Keratinocyte (primary cell): ENCODE results near the gene CACNA1E. TPM values are rescaled to one million over a fixed set of nuclear protein-coding genes. Genes with fewer than 3 reads are reported as not detected.

Experiments
- DNase-seq: peaks from one replicate; pipeline ENCODE4 v3.0.0-alpha.2; 2011; ENCODE audit warnings: low read depth, missing footprints, low spot score
- FAIRE-seq: peaks from 2 replicates; lab custom pipeline; 2011; peaks lifted over from hg19 to GRCh38; lab: Jason Lieb, UNC
- H2AFZ ChIP-seq: 2 replicates; pipeline ENCODE4 v1.6.0; 2012; ENCODE audit warnings: low read length, control low read depth, inconsistent platforms; ENCODE audit not compliant: control insufficient read depth
- H3K27ac ChIP-seq: 2 replicates; pipeline ENCODE4 v1.5.1; 2011; ENCODE audit warnings: low read length; ENCODE audit not compliant: control insufficient read depth, insufficient read depth
- H3K27me3 ChIP-seq: 3 replicates; pipeline ENCODE4 v1.6.0; 2011; ENCODE audit warnings: low read length; ENCODE audit not compliant: control insufficient read depth, insufficient read depth; ENCODE audit errors: extremely low read depth
- H3K36me3 ChIP-seq, 2 experiments: 2 replicates in 1 of 2; 3 replicates in 1 of 2; pipeline ENCODE4 v1.5.1; 2011; ENCODE audit warnings: low read length in 2 of 2, mild to moderate bottlenecking in 1 of 2; ENCODE audit not compliant: control insufficient read depth in 2 of 2, insufficient read depth in 2 of 2; ENCODE audit errors: extremely low read depth in 1 of 2
- H3K4me1 ChIP-seq: 3 replicates; pipeline ENCODE4 v1.5.1; 2011; ENCODE audit warnings: low read length; ENCODE audit not compliant: control insufficient read depth, insufficient read depth; ENCODE audit errors: extremely low read depth
- H3K4me2 ChIP-seq: 3 replicates; pipeline ENCODE4 v1.6.0; 2011; ENCODE audit warnings: low read depth, low read length; ENCODE audit not compliant: control insufficient read depth, insufficient read depth; ENCODE audit errors: extremely low read depth
- H3K4me3 ChIP-seq, 3 experiments: fragments of 200-600 bp in 1 of 3; sonication (generic) in 1 of 3; 2 replicates in 2 of 3; 3 replicates in 1 of 3; pipeline ENCODE4 v1.5.1; 2011 to 2016; ENCODE audit warnings: low read length in 3 of 3, mild to moderate bottlenecking in 3 of 3, control low read depth in 2 of 3, inconsistent platforms in 1 of 3, low read depth in 1 of 3, mixed read lengths in 1 of 3, mixed run types in 1 of 3, moderate library complexity in 1 of 3; ENCODE audit not compliant: control insufficient read depth in 2 of 3, insufficient read depth in 2 of 3; ENCODE audit errors: extremely low read depth in 1 of 3
- H3K79me2 ChIP-seq: 2 replicates; pipeline ENCODE4 v1.6.0; 2012; ENCODE audit warnings: low read length; ENCODE audit not compliant: control insufficient read depth, insufficient read depth
- H3K9ac ChIP-seq: 3 replicates; pipeline ENCODE4 v1.6.0; 2011; ENCODE audit warnings: low read length; ENCODE audit not compliant: control insufficient read depth, insufficient read depth; ENCODE audit errors: extremely low read depth
- H3K9me1 ChIP-seq: 3 replicates; pipeline ENCODE4 v1.6.0; 2011; ENCODE audit warnings: low read length; ENCODE audit not compliant: control insufficient read depth, insufficient read depth; ENCODE audit errors: extremely low read depth
- H3K9me3 ChIP-seq: 2 replicates; pipeline ENCODE4 v1.5.1; 2012; ENCODE audit warnings: low read depth, low read length; ENCODE audit not compliant: control insufficient read depth
- H4K20me1 ChIP-seq: 3 replicates; pipeline ENCODE4 v1.6.0; 2011; ENCODE audit warnings: low read length; ENCODE audit not compliant: control insufficient read depth, insufficient read depth; ENCODE audit errors: extremely low read depth
- EZH2 ChIP-seq: IDR thresholded peaks from one replicate; pipeline ENCODE4 v1.6.1; 2012; ENCODE audit warnings: inconsistent platforms, mild to moderate bottlenecking, low read length, moderate library complexity
- dilution Hi-C: fragments of 300-500 bp; cut with MboI; formaldehyde crosslinking; loops from one replicate; pipeline ENCODE4 v1.7.0; 2020; ENCODE audit warnings: low sequenced_read_pairs; ENCODE audit not compliant: extremely low pct_ligation_motif_present
- polyA plus RNA-seq, 5 experiments: library from polyadenylated mRNA; depleted of rRNA in 3 of 5; stranded (reverse) in 3 of 5; stranded (forward) in 1 of 5; unstranded in 1 of 5; fragments of >200 nt; gene quantifications; 1 replicate in 1 of 5; 2 replicates in 3 of 5; 3 replicates in 1 of 5; pipeline versions ENCODE4 v1.2.1 to v1.2.3, GENCODE V29; 2011 to 2012; ENCODE audit warnings: missing spikeins in 2 of 5, low read depth in 1 of 5, low replicate concordance in 1 of 5
- TF ChIP-seq, protein P1 (sequence below), 3 experiments: IDR thresholded peaks in 1 of 3; conservative IDR thresholded peaks in 1 of 3; optimal IDR thresholded peaks in 1 of 3; 2 replicates in 2 of 3; 3 replicates in 1 of 3; pipeline versions ENCODE3 to v1.5.1; 2011; ENCODE audit warnings: low read length in 3 of 3, mild to moderate bottlenecking in 3 of 3, moderate library complexity in 2 of 3, control low read depth in 1 of 3, inconsistent platforms in 1 of 3; ENCODE audit not compliant: insufficient read depth in 2 of 3; ENCODE audit errors: extremely low read depth in 1 of 3

The CACNA1E gene
- polyA plus RNA-seq, 1 donor (not counting 4 experiments of a cell fraction or from before 2014, with no cell fraction given), result not detected

- no peak overlapping the region for H3K4me2 ChIP-seq
- no peaks in the 10 kb centered on the region for H3K36me3 ChIP-seq
- no peaks in the 10 kb centered on the region for H3K9me1 ChIP-seq
- no peak overlapping the region for H3K4me3 ChIP-seq
- H3K79me2 ChIP-seq, result no peaks in the 10 kb centered on the region
- no peaks in the 10 kb centered on the region for H3K9me3 ChIP-seq
- no peaks in the 10 kb centered on the region for H3K27me3 ChIP-seq
- no peak for DNase-seq
- no peak overlapping the region for H3K9ac ChIP-seq
- H3K4me1 ChIP-seq, result peaks cover 1% of the 10 kb centered on the region
- dilution Hi-C loops, result no loop called here
- no peak for FAIRE-seq
- H2AFZ ChIP-seq, result no peak overlapping the region
- TF ChIP-seq EZH2, result no peak
- TF ChIP-seq, protein P1, sequence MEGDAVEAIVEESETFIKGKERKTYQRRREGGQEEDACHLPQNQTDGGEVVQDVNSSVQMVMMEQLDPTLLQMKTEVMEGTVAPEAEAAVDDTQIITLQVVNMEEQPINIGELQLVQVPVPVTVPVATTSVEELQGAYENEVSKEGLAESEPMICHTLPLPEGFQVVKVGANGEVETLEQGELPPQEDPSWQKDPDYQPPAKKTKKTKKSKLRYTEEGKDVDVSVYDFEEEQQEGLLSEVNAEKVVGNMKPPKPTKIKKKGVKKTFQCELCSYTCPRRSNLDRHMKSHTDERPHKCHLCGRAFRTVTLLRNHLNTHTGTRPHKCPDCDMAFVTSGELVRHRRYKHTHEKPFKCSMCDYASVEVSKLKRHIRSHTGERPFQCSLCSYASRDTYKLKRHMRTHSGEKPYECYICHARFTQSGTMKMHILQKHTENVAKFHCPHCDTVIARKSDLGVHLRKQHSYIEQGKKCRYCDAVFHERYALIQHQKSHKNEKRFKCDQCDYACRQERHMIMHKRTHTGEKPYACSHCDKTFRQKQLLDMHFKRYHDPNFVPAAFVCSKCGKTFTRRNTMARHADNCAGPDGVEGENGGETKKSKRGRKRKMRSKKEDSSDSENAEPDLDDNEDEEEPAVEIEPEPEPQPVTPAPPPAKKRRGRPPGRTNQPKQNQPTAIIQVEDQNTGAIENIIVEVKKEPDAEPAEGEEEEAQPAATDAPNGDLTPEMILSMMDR (optimal IDR thresholded peaks at IDR 0.05 in 1 of 3, IDR thresholded peaks at IDR 0.05 in 1 of 3, conservative IDR thresholded peaks at IDR 0.05 in 1 of 3; ENCODE audit: extremely low read depth in 1 of 3, insufficient read depth in 2 of 3, low read length in 3 of 3), result no peak
- H3K27ac ChIP-seq, result no peak overlapping the region
- H4K20me1 ChIP-seq, result no peaks in the 10 kb centered on the region
These were observed 299.9 kb downstream of the CACNA1E start for GRCh38 chr1:181783208-181783607.

- H3K27ac ChIP-seq, result no peak overlapping the region
- H3K9me1 ChIP-seq, result no peaks in the 10 kb centered on the region
- H3K36me3 ChIP-seq, result no peaks in the 10 kb centered on the region
- H3K4me2 ChIP-seq, result no peak overlapping the region
- no peaks in the 10 kb centered on the region for H3K9me3 ChIP-seq
- DNase-seq, result no peak
- no peak overlapping the region for H2AFZ ChIP-seq
- dilution Hi-C loops, result no loop called here
- no peaks in the 10 kb centered on the region for H3K27me3 ChIP-seq
- no peaks in the 10 kb centered on the region for H3K79me2 ChIP-seq
- no peaks in the 10 kb centered on the region for H4K20me1 ChIP-seq
- no peak overlapping the region for H3K9ac ChIP-seq
- peak; percentile 73 for FAIRE-seq
- TF ChIP-seq, protein P1 (optimal IDR thresholded peaks at IDR 0.05 in 1 of 3, IDR thresholded peaks at IDR 0.05 in 1 of 3, conservative IDR thresholded peaks at IDR 0.05 in 1 of 3; ENCODE audit: extremely low read depth in 1 of 3, insufficient read depth in 2 of 3, low read length in 3 of 3), result no peak
- no peak for TF ChIP-seq EZH2
- no peak overlapping the region for H3K4me3 ChIP-seq
- H3K4me1 ChIP-seq, result no peaks in the 10 kb centered on the region
These were observed 300.8 kb downstream of the CACNA1E start for GRCh38 chr1:181784039-181784683.
